Inflammatory macrophage treated with lipopolysaccharide for 4 hours (primary cell): ENCODE results near the gene FER.
"Not testable (repeated sequence)": the region's sequence is repeated elsewhere in the genome, so short reads cannot be mapped to it uniquely, and the experiment has no call there.

Source experiments
- DNase-seq: peaks from one replicate; pipeline ENCODE4 v3.0.0-alpha.2; 2020

The FER gene

GRCh38 chr5:108884736-108885135 is 137.0 kb downstream of the FER start:
- DNase-seq, result no peak

- DNase-seq, result no peak
Observed at GRCh38 chr5:108898257-108898656, 150.6 kb downstream of the FER start.

GRCh38 chr5:108898707-108899106 is 151.0 kb downstream of the FER start:
- DNase-seq, result no peak

GRCh38 chr5:108899244-108899643 is 151.5 kb downstream of the FER start:
- DNase-seq, result not testable (repeated sequence)

GRCh38 chr5:108900668-108901067 is 153.0 kb downstream of the FER start:
- no peak for DNase-seq

GRCh38 chr5:108905805-108906204 is 158.1 kb downstream of the FER start:
- DNase-seq, result no peak

- no peak for DNase-seq
Observed at GRCh38 chr5:108910627-108911026, 162.9 kb downstream of the FER start.

- no peak for DNase-seq
Observed at GRCh38 chr5:108911055-108911454, 163.4 kb downstream of the FER start.

GRCh38 chr5:108917596-108917995 is 169.9 kb downstream of the FER start:
- no peak for DNase-seq

GRCh38 chr5:108919591-108920326 is 172.1 kb downstream of the FER start:
- peak; percentile 7 for DNase-seq

GRCh38 chr5:108924457-108924961 is 176.8 kb downstream of the FER start:
- DNase-seq, result no peak

- no peak for DNase-seq
Observed at GRCh38 chr5:108925073-108925472, 177.4 kb downstream of the FER start.

GRCh38 chr5:108930107-108930506 is 182.4 kb downstream of the FER start:
- DNase-seq, result no peak

GRCh38 chr5:108935611-108936010 is 187.9 kb downstream of the FER start:
- no peak for DNase-seq

- DNase-seq, result no peak
Observed at GRCh38 chr5:108937221-108937620, 189.5 kb downstream of the FER start.

- DNase-seq, result no peak
Observed at GRCh38 chr5:108940506-108940905, 192.8 kb downstream of the FER start.

GRCh38 chr5:108941746-108942145 is 194.0 kb downstream of the FER start:
- DNase-seq, result no peak

- DNase-seq, result no peak
Observed at GRCh38 chr5:108942701-108943100, 195.0 kb downstream of the FER start.

GRCh38 chr5:108945094-108945493 is 197.4 kb downstream of the FER start:
- no peak for DNase-seq

GRCh38 chr5:108946008-108946407 is 198.3 kb downstream of the FER start:
- no peak for DNase-seq

- no peak for DNase-seq
Observed at GRCh38 chr5:108947164-108947563, 199.5 kb downstream of the FER start.

GRCh38 chr5:108950276-108950675 is 202.6 kb downstream of the FER start:
- no peak for DNase-seq

- DNase-seq, result no peak
Observed at GRCh38 chr5:108953940-108954339, 206.2 kb downstream of the FER start.

GRCh38 chr5:108957333-108957732 is 209.6 kb downstream of the FER start:
- DNase-seq, result no peak

- no peak for DNase-seq
Observed at GRCh38 chr5:108966910-108967309, 219.2 kb downstream of the FER start.
